K562 (cell line): Measurements from ENCODE around the gene ANO8. TPM values are rescaled to one million over a fixed set of nuclear protein-coding genes. Genes with fewer than 3 reads are reported as not detected.

Source experiments
- KHSRP ChIP-seq: fragments of 450-650 bp; IDR thresholded peaks from 2 replicates; pipeline ENCODE4 v1.6.1; 2017
- MEIS2 ChIP-seq: fragments of 450-650 bp; IDR thresholded peaks from 2 replicates; pipeline ENCODE4 v1.6.1; 2014; ENCODE audit warnings: mild to moderate bottlenecking; ENCODE audit not compliant: partially characterized antibody
- POLR2A ChIP-seq: fragments of 450-650 bp; conservative IDR thresholded peaks from 2 replicates; pipeline ENCODE4 v1.6.1; 2016
- PTTG1 ChIP-seq: fragments of 450-650 bp; IDR thresholded peaks from 2 replicates; pipeline ENCODE4 v1.6.1; 2016; ENCODE audit warnings: low read depth, mild to moderate bottlenecking, missing genetic modification characterization, missing compliant biosample characterization
- SAP30 ChIP-seq: fragments of 200-600 bp; sonication (generic); IDR thresholded peaks from 2 replicates; pipeline ENCODE4 v1.6.1; 2012; ENCODE audit warnings: borderline replicate concordance, low read depth, mild to moderate bottlenecking, moderate library complexity, low read length, control low read depth, inconsistent platforms; ENCODE audit not compliant: insufficient read depth, poor library complexity, severe bottlenecking
- TEAD1 ChIP-seq, 2 experiments: fragments of 450-650 bp in 1 of 2; sonication (generic) in 1 of 2; formaldehyde crosslinking; IDR thresholded peaks; 2 replicates each; pipeline versions ENCODE4 v1.4.0 to v1.8.0; 2020 to 2022; ENCODE audit warnings: mild to moderate bottlenecking in 2 of 2, missing genetic modification reagents in 1 of 2
- ZBTB7A ChIP-seq: IDR thresholded peaks from 2 replicates; pipeline ENCODE4 v1.6.1; 2011; ENCODE audit warnings: low read depth, mild to moderate bottlenecking, low read length, moderate library complexity, borderline replicate concordance; ENCODE audit not compliant: control insufficient read depth
- ZNF224 ChIP-seq: sonication (generic); formaldehyde crosslinking; IDR thresholded peaks from 2 replicates; pipeline ENCODE4 v1.8.0; 2022; ENCODE audit warnings: mild to moderate bottlenecking, missing genetic modification reagents
- ZNF354B ChIP-seq: fragments of 250-450 bp; sonication (Bioruptor Pico); IDR thresholded peaks from 2 replicates; pipeline ENCODE4 v1.4.0; 2020
- ZNF444 ChIP-seq: fragments of 250-450 bp; sonication (Bioruptor Pico); IDR thresholded peaks from 2 replicates; pipeline ENCODE4 v1.4.0; 2020; ENCODE audit warnings: mild to moderate bottlenecking, moderate library complexity
- ZNF764 ChIP-seq: fragments of 250-450 bp; sonication (Bioruptor Pico); IDR thresholded peaks from 2 replicates; pipeline ENCODE4 v1.4.0; 2020; ENCODE audit warnings: low read depth, mild to moderate bottlenecking, moderate library complexity
- polyA plus RNA-seq, 8 experiments: library from polyadenylated mRNA; depleted of rRNA in 4 of 8; stranded (reverse) in 5 of 8; unstranded in 3 of 8; fragments of >200 nt; fragmentation: Nextera tagmentation in 2 of 8; fragmentation: Illumina TruSeq in 1 of 8; extraction: Ambion mirVana in 2 of 8; extraction: Trizol in 1 of 8; gene quantifications; 2 replicates each; pipeline versions ENCODE4 v1.2.1 to v1.2.3, GENCODE V29; 2011 to 2014; ENCODE audit warnings: inconsistent platforms in 1 of 8, missing spikeins in 1 of 8
- total RNA-seq, 7 experiments: library from RNA; depleted of rRNA in 6 of 7; stranded (reverse); fragments of >200 nt in 6 of 7; fragmentation: Illumina TruSeq in 2 of 7; extraction: Trizol in 2 of 7; gene quantifications; 2 replicates each; pipeline versions ENCODE4 v1.2.1 to v1.2.3, GENCODE V29; 2011 to 2021; ENCODE audit warnings: low replicate concordance in 1 of 7
- TF ChIP-seq, protein P1 (sequence below): fragments of 450-650 bp; IDR thresholded peaks from 2 replicates; pipeline ENCODE4 v1.6.1; 2016; ENCODE audit warnings: mild to moderate bottlenecking, moderate library complexity
- TF ChIP-seq, protein P2 (sequence below), 2 experiments: fragments of 450-650 bp in 1 of 2; sonication (generic) in 1 of 2; formaldehyde crosslinking; conservative IDR thresholded peaks; 2 replicates each; pipeline versions ENCODE4 v1.4.0 to v1.8.1; 2020 to 2022; ENCODE audit warnings: mild to moderate bottlenecking in 1 of 2, missing genetic modification reagents in 1 of 2
- TF ChIP-seq, protein P3 (sequence below): fragments of 450-650 bp; IDR thresholded peaks from 2 replicates; pipeline ENCODE4 v1.6.1; 2016

Gene ANO8
- total and polyA plus RNA-seq, 9 of the 15 experiments (the other 6 are each of a cell fraction or from before 2014, with no cell fraction given) = 0.07 to 7.6 (median 2.3) TPM; not detected in 1

DNA sequence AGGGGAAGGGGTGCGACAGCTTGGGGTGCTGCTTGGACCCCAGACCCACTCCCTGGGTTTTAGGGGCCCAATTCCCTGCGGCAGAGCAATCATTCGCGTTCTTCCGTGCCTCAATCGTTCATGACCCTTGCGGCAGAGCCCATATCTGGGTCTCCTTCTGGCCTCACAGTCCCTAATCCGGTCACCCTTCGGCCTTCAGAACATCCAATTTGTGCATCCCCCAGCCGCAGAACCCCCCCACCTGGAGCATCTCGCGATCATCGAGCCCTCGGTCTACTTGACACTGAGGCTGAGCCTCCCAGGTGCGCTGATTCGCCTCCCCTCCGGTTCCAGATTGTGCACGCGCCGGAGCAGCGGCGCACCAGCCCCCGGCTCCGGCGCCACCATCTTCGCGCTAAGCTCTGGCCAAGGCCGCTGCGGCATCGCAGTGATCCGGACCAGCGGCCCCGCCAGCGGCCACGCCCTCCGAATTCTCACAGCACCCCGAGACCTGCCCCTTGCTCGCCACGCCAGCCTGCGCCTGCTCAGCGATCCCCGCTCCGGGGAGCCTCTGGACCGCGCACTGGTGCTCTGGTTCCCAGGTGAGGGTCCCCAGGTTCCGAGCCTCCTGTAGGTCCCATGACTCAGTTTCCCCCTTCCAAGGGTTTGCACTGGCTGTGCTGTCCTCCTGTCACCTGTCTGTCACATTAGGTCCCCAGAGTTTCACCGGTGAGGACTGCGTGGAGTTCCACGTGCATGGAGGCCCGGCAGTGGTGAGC is 3.2 kb upstream of the ANO8 start (continued):
- TF ChIP-seq, protein P1, sequence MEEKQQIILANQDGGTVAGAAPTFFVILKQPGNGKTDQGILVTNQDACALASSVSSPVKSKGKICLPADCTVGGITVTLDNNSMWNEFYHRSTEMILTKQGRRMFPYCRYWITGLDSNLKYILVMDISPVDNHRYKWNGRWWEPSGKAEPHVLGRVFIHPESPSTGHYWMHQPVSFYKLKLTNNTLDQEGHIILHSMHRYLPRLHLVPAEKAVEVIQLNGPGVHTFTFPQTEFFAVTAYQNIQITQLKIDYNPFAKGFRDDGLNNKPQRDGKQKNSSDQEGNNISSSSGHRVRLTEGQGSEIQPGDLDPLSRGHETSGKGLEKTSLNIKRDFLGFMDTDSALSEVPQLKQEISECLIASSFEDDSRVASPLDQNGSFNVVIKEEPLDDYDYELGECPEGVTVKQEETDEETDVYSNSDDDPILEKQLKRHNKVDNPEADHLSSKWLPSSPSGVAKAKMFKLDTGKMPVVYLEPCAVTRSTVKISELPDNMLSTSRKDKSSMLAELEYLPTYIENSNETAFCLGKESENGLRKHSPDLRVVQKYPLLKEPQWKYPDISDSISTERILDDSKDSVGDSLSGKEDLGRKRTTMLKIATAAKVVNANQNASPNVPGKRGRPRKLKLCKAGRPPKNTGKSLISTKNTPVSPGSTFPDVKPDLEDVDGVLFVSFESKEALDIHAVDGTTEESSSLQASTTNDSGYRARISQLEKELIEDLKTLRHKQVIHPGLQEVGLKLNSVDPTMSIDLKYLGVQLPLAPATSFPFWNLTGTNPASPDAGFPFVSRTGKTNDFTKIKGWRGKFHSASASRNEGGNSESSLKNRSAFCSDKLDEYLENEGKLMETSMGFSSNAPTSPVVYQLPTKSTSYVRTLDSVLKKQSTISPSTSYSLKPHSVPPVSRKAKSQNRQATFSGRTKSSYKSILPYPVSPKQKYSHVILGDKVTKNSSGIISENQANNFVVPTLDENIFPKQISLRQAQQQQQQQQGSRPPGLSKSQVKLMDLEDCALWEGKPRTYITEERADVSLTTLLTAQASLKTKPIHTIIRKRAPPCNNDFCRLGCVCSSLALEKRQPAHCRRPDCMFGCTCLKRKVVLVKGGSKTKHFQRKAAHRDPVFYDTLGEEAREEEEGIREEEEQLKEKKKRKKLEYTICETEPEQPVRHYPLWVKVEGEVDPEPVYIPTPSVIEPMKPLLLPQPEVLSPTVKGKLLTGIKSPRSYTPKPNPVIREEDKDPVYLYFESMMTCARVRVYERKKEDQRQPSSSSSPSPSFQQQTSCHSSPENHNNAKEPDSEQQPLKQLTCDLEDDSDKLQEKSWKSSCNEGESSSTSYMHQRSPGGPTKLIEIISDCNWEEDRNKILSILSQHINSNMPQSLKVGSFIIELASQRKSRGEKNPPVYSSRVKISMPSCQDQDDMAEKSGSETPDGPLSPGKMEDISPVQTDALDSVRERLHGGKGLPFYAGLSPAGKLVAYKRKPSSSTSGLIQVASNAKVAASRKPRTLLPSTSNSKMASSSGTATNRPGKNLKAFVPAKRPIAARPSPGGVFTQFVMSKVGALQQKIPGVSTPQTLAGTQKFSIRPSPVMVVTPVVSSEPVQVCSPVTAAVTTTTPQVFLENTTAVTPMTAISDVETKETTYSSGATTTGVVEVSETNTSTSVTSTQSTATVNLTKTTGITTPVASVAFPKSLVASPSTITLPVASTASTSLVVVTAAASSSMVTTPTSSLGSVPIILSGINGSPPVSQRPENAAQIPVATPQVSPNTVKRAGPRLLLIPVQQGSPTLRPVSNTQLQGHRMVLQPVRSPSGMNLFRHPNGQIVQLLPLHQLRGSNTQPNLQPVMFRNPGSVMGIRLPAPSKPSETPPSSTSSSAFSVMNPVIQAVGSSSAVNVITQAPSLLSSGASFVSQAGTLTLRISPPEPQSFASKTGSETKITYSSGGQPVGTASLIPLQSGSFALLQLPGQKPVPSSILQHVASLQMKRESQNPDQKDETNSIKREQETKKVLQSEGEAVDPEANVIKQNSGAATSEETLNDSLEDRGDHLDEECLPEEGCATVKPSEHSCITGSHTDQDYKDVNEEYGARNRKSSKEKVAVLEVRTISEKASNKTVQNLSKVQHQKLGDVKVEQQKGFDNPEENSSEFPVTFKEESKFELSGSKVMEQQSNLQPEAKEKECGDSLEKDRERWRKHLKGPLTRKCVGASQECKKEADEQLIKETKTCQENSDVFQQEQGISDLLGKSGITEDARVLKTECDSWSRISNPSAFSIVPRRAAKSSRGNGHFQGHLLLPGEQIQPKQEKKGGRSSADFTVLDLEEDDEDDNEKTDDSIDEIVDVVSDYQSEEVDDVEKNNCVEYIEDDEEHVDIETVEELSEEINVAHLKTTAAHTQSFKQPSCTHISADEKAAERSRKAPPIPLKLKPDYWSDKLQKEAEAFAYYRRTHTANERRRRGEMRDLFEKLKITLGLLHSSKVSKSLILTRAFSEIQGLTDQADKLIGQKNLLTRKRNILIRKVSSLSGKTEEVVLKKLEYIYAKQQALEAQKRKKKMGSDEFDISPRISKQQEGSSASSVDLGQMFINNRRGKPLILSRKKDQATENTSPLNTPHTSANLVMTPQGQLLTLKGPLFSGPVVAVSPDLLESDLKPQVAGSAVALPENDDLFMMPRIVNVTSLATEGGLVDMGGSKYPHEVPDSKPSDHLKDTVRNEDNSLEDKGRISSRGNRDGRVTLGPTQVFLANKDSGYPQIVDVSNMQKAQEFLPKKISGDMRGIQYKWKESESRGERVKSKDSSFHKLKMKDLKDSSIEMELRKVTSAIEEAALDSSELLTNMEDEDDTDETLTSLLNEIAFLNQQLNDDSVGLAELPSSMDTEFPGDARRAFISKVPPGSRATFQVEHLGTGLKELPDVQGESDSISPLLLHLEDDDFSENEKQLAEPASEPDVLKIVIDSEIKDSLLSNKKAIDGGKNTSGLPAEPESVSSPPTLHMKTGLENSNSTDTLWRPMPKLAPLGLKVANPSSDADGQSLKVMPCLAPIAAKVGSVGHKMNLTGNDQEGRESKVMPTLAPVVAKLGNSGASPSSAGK = peak; percentile 1
- TF ChIP-seq KHSRP (no peak), ZNF764 (CRISPR knock-in tag) (0 out of 2 replicates have a peak, but pooled peaks have one; percentile 45), POLR2A (peak; percentile 45; the same call in 1 of the 2 replicates), PTTG1 (no peak), TEAD1 (CRISPR knock-in tag; IDR thresholded peaks at IDR 0.05) (0 out of 4 replicates have a peak, but pooled peaks of 1 of the 2 experiments have one; percentile 10), ZNF224 (CRISPR knock-in tag) (no peak), ZNF444 (CRISPR knock-in tag) (no peak), MEIS2 (peak; percentile 13), SAP30 (peak; percentile 75), ZBTB7A (peak; percentile 12; the same call in 1 of the 2 replicates), ZNF354B (CRISPR knock-in tag) (no peak)
- TF ChIP-seq, protein P2, sequence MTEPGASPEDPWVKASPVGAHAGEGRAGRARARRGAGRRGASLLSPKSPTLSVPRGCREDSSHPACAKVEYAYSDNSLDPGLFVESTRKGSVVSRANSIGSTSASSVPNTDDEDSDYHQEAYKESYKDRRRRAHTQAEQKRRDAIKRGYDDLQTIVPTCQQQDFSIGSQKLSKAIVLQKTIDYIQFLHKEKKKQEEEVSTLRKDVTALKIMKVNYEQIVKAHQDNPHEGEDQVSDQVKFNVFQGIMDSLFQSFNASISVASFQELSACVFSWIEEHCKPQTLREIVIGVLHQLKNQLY (CRISPR knock-in tag; conservative IDR thresholded peaks at IDR 0.05) = 0 out of 4 replicates have a peak, but pooled peaks of 1 of the 2 experiments have one; percentile 76
- TF ChIP-seq, protein P3, sequence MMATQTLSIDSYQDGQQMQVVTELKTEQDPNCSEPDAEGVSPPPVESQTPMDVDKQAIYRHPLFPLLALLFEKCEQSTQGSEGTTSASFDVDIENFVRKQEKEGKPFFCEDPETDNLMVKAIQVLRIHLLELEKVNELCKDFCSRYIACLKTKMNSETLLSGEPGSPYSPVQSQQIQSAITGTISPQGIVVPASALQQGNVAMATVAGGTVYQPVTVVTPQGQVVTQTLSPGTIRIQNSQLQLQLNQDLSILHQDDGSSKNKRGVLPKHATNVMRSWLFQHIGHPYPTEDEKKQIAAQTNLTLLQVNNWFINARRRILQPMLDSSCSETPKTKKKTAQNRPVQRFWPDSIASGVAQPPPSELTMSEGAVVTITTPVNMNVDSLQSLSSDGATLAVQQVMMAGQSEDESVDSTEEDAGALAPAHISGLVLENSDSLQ = peak; percentile 17; the same call in 1 of the 2 replicates
